HG02678 (cell line): ENCODE data around the gene MACO1.

ENCODE experiments used
- ATAC-seq: cut with Tn5 transposase; IDR thresholded peaks from one replicate; pipeline ENCODE4 v1.9.1; 2021; ENCODE audit warnings: mild to moderate bottlenecking, moderate library complexity; ENCODE audit not compliant: unreplicated experiment

Gene MACO1

GRCh38 chr1:25519624-25520023 is 88.9 kb downstream of the MACO1 start:
- ATAC-seq = no peak

GRCh38 chr1:25520446-25521061 is 89.9 kb downstream of the MACO1 start:
- ATAC-seq = no peak

GRCh38 chr1:25522031-25522655 is 91.4 kb downstream of the MACO1 start:
- no peak for ATAC-seq

GRCh38 chr1:25523542-25523941 is 92.8 kb downstream of the MACO1 start:
- no peak for ATAC-seq

- ATAC-seq = no peak
These were observed 94.1 kb downstream of the MACO1 start for GRCh38 chr1:25524568-25525360.

- no peak for ATAC-seq
These were observed 94.6 kb downstream of the MACO1 start for GRCh38 chr1:25525361-25525688.

DNA sequence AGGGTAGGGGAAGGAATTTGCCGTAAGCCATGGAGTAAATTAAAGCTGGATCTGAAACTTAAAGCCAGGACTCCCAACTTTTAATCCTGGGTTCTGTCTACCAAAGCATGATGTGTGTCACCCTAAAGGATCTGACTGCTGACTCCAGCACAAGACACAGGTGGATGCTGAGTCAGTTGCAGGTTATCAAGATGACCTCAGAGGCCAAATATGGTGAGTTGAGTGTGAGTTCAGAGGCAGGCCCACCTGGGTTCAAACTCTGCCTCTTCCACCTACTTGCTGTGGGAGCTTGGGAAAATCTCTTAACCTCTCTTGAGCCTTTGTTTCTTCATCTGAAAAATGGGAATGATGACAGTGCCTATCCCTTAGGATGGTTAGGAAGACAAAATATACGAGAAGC is 96.1 kb downstream of the MACO1 start:
- no peak for ATAC-seq

- ATAC-seq = no peak
These were observed 96.6 kb downstream of the MACO1 start for GRCh38 chr1:25527226-25527846.

GRCh38 chr1:25527946-25528595 is 97.4 kb downstream of the MACO1 start:
- ATAC-seq = no peak

- no peak for ATAC-seq
These were observed 98.3 kb downstream of the MACO1 start for GRCh38 chr1:25528881-25529517.

- no peak for ATAC-seq
These were observed 99.0 kb downstream of the MACO1 start for GRCh38 chr1:25529518-25530185.

DNA sequence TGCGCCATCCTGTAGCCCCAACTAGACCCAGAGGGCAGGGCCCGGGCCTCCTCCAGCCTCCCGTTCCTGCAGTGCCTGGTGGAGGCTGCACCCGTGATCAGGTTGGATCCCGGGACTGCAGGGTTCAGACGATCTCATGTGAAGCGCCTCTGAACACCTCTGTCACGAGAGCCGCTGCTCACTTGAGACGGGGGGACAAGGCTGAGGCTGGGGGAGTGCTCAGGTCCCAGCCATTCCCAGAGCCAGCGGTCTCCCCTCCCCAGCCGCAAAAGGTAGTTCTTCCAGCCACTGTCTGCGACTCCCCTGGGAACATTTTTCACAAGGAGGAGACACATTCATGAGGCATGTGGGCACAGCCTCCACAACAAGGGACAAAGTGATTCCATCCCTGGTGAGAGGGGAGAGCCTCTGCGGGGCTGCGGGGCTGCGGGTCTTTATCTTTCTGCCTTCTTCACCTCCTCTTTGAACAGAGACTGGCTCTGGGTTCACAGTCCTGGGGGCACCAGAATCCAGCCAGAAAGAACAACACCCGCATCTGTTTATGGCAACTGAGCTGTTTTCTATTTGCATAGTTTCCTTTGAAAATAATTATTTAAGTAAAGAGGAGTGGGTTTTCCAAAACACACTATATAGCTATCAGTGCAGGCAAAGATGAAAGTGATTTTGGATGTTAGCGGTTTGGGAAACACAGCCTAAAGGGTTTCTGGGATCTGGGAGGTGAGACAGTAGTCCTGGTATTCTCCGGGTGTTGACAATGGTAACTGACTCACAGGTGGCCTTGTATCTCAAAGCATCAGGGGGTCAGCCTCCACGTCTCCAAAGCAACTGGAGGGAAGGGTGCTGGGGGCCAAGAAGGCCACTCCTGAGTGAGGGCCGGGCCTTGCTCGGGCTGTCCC is 99.7 kb downstream of the MACO1 start:
- ATAC-seq = no peak

GRCh38 chr1:25531082-25531461 is 100.4 kb downstream of the MACO1 start:
- no peak for ATAC-seq

DNA sequence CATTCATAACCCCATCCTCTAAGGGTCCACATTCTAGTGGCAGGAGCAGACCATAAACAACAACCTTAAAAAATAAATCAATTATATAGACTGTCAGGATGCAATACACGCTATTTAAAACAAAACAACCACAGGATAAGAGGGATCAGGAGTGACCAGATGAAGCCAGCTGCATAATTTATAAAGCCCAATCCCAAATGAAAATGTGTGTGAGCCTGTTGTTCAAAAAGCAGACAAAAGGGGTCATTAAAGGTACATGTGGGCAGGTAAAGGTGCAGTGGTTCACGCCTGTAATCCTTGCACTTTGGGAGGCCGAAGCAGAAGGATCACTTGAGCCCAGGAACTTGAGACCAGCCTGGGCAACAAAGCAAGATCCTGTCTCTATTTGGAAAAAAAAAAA is 102.3 kb downstream of the MACO1 start:
- no peak for ATAC-seq

DNA sequence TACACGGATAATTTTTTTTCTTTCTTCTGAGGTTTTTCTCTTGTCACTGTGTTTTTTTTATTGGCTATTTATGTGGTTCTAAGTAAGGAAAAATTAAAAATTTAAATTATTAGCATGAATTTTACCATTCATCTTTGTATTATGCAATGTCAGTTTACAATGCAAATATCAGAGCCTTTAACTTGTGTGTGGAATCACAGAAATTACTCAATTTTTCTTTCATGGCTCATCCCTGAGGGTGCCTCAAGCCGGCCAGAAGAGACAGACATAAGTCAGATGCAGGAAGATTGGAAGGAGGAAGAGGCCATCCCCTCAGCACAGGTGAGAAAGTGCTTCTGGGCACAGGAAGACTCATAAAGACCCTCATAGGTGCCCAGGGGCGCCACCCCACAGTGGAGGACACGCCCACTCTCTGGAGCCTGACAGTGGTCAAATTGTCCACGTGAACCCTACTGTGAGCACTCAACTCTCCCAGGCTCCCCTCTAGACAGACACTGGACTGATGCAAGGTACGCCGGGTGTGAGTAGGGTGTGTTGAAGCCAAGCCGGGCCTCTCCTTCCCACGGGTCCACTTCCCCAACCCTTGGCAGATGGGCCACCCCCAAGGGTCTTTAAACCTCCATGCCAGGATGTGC is 103.2 kb downstream of the MACO1 start:
- ATAC-seq = no peak

- no peak for ATAC-seq
These were observed 103.7 kb downstream of the MACO1 start for GRCh38 chr1:25534410-25534788.

DNA sequence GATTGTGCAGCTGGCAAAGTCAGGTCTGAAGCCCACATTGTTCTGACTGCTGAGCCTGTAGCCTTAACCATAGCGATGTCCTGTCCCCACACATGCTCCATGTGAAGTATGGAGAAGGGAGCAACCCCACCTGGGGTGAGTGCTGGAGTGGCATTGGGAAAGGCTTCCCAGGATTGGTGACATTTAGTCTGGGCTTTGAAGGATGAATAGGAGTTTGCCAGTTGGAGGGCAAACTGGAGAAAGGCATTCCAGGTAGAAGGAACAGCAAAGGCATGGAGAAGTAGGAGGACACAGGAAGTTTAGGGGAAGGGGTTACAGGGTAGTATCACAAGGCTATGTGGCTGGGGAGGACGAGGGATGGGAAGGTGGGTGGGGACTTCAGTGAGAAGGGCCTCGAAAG is 105.4 kb downstream of the MACO1 start:
- ATAC-seq = no peak

DNA sequence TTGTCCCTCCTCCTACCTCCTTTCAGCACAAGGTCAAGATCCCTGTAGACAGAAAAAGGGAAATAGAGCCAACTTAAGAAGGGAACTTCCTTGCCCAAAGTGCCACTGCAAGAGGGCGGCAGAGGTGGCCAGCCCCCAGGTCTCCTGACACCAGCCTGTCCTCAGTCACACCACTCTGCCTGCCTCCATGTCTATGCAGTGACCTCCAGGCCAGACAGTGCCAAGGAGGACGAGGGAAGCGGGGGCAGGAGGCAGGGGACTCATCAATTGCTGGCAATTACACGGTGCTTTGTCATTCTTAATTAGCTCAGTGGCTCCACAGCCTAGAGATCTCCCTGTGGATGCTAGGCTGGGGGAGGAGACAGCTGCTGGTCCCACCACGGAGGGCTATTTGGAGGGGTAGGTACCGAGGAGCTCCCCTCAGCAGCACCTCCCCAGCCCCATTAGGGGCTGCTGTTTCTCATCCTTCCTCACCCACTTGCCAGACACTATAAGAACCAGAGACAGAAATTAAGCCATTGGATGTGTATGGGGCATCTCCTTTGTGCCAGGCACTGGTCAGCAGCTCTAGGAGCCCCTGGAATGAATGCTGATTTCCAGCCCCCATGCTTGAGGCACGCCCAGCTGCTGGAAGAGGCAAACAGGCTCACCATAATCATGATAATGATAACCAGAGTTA is 106.6 kb downstream of the MACO1 start:
- no peak for ATAC-seq
